NCI-H748 (cell line): ENCODE measurements around the gene RPN1.
"Not testable (repeated sequence)": the region's sequence is repeated elsewhere in the genome, so short reads cannot be mapped to it uniquely, and the experiment has no call there.

Source experiments
- DNase-seq: peaks from one replicate; lab custom pipeline; 2025; ENCODE audit not compliant: unreplicated experiment; lab: John Stamatoyannopoulos, UW

The RPN1 gene

GRCh38 chr3:128650096-128651050, at the start of gene RPN1:
TSS of gene RPN1 (minus strand) at chr3:128650818. CDS start at chr3:128650800, 18 bp downstream.
- peak; percentile 91 for DNase-seq

- DNase-seq, result peak; percentile 58
Observed at GRCh38 chr3:128698211-128699047, 47.8 kb upstream of the RPN1 start.

GRCh38 chr3:128697341-128697740, 46.7 kb upstream of the RPN1 start:
- no peak for DNase-seq

GRCh38 chr3:128693696-128694095, 43.1 kb upstream of the RPN1 start:
- no peak for DNase-seq

- DNase-seq, result no peak
Observed at GRCh38 chr3:128689060-128689459, 38.4 kb upstream of the RPN1 start.

- no peak for DNase-seq
Observed at GRCh38 chr3:128686465-128686864, 35.8 kb upstream of the RPN1 start.

- no peak for DNase-seq
Observed at GRCh38 chr3:128684986-128685726, 34.5 kb upstream of the RPN1 start.

- DNase-seq, result no peak
Observed at GRCh38 chr3:128683957-128684356, 33.3 kb upstream of the RPN1 start.

GRCh38 chr3:128681369-128681829, 30.8 kb upstream of the RPN1 start:
- no peak for DNase-seq

GRCh38 chr3:128680603-128681368, 30.2 kb upstream of the RPN1 start:
- peak; percentile 95 for DNase-seq

GRCh38 chr3:128679338-128679737, 28.7 kb upstream of the RPN1 start:
- DNase-seq, result no peak

- not testable (repeated sequence) for DNase-seq
Observed at GRCh38 chr3:128675802-128676201, 25.2 kb upstream of the RPN1 start.

- DNase-seq, result no peak
Observed at GRCh38 chr3:128674161-128674784, 23.7 kb upstream of the RPN1 start.

- no peak for DNase-seq
Observed at GRCh38 chr3:128667641-128668040, 17.0 kb upstream of the RPN1 start.

- no peak for DNase-seq
Observed at GRCh38 chr3:128665362-128666021, 14.9 kb upstream of the RPN1 start.

- DNase-seq, result no peak
Observed at GRCh38 chr3:128663151-128663550, 12.5 kb upstream of the RPN1 start.

- no peak for DNase-seq
Observed at GRCh38 chr3:128655531-128655930, 4.9 kb upstream of the RPN1 start.

- DNase-seq, result peak; percentile 62
Observed at GRCh38 chr3:128653993-128654805, 3.6 kb upstream of the RPN1 start.
